ENCODE results near the gene RNF167.

RNF167 gene

DNA sequence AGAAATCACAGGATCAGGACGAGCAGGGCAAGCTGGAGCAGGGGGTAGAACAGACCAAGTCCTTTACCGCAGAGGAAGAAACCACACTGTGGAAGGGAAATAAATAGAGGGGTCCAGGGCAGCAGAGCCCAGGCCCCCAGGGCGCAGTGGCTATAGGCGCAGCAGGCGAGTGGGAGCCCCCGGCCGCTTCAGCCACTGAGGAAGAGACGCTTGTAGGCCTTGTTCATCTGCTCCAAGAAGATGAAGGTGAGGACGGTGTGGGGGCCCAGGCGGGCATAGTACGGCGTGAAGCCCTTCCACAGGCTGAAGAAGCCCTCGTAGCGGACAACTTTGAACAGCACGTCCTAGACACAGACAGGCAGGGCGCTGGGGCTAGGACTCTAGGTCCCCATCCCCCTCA is 2.5 kb upstream of the RNF167 start:
- H3K27me3 ChIP-seq (ENCODE audit: insufficient read depth, insufficient read length) = no peaks in the 10 kb centered on the region
- no peak overlapping the region for H3K9ac ChIP-seq (ENCODE audit: insufficient read length, low read depth)
- DNase-seq (ENCODE audit: low read depth, low spot score) = no peak
- H3K9me3 ChIP-seq (ENCODE audit: insufficient read depth, low read length) = no peaks in the 10 kb centered on the region
- peaks cover 55% of the 10 kb centered on the region for H3K36me3 ChIP-seq (ENCODE audit: insufficient read depth, insufficient read length, low read length)
- TF ChIP-seq SUZ12 (IDR thresholded peaks at IDR 0.05; ENCODE audit: extremely low read depth, insufficient read depth, insufficient read length) = no peak
- TF ChIP-seq YY1 (IDR thresholded peaks at IDR 0.05; ENCODE audit: insufficient read depth, insufficient read length) = no peak
- no peak for TF ChIP-seq ZNF274 (IDR thresholded peaks at IDR 0.05; ENCODE audit: low read depth, low read length)
- peaks cover 10% of the 10 kb centered on the region for H3K4me1 ChIP-seq (ENCODE audit: insufficient read depth, insufficient read length)
- no peak overlapping the region for H3K4me3 ChIP-seq (ENCODE audit: insufficient read length, low read depth)

GRCh38 chr17:4938069-4938491 is 2.0 kb upstream of the RNF167 start:
- H3K4me1 ChIP-seq (ENCODE audit: insufficient read depth, insufficient read length) = peaks cover 10% of the 10 kb centered on the region
- no peaks in the 10 kb centered on the region for H3K27me3 ChIP-seq (ENCODE audit: insufficient read depth, insufficient read length)
- no peaks in the 10 kb centered on the region for H3K9me3 ChIP-seq (ENCODE audit: insufficient read depth, low read length)
- H3K9ac ChIP-seq (ENCODE audit: insufficient read length, low read depth) = peak overlapping the region; percentile 99
- TF ChIP-seq SUZ12 (IDR thresholded peaks at IDR 0.05; ENCODE audit: extremely low read depth, insufficient read depth, insufficient read length) (no peak), YY1 (IDR thresholded peaks at IDR 0.05; ENCODE audit: insufficient read depth, insufficient read length) (no peak), ZNF274 (IDR thresholded peaks at IDR 0.05; ENCODE audit: low read depth, low read length) (no peak)
- no peak for DNase-seq (ENCODE audit: low read depth, low spot score)
- H3K4me3 ChIP-seq (ENCODE audit: insufficient read length, low read depth) = no peak overlapping the region
- peaks cover 57% of the 10 kb centered on the region for H3K36me3 ChIP-seq (ENCODE audit: insufficient read depth, insufficient read length, low read length)

DNA sequence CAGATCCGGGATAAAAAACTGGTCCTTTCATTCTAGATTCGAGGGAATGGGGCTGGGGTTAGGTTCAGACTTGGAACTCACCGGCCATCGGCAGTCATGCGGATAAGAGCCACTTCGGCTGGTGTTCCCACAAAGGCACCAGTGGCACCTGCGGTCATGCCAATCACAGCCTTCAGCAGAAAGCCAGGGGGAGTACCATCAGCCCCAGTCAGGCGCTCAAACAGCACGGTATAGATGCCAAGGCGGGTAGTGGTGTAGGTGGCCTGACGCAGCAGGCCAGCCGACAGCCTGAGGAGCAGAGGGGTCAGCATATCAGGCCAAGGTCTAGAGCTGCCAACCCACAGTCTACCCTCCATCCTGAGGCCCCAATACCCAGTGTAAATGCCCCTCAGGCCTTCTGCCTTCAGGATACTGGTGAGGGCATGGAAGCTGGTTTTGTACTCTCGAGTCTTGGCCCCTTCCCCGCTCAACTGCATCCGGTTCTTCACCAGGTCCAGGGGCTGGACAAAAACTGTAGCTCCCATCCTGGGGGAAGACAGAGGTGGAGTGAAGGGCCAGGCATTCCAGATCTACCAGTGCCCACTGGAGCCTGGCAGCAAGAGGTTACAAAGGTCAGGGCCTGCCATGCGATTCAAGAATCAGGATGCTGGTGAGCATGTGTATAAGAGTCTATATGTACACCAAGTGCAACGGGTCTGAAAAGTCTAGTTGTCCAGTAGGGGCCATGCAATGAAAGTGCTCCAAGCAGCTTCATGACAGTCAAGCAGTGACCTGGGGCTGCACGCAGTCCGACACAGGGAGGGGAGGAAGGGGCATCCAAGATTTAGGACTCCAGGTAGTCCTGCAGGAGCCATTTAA is 1.2 kb upstream of the RNF167 start:
- H3K27me3 ChIP-seq (ENCODE audit: insufficient read depth, insufficient read length) = no peaks in the 10 kb centered on the region
- DNase-seq (ENCODE audit: low read depth, low spot score) = no peak
- TF ChIP-seq SUZ12 (IDR thresholded peaks at IDR 0.05; ENCODE audit: extremely low read depth, insufficient read depth, insufficient read length) (no peak), YY1 (IDR thresholded peaks at IDR 0.05; ENCODE audit: insufficient read depth, insufficient read length) (no peak), ZNF274 (IDR thresholded peaks at IDR 0.05; ENCODE audit: low read depth, low read length) (no peak)
- peaks cover 10% of the 10 kb centered on the region for H3K4me1 ChIP-seq (ENCODE audit: insufficient read depth, insufficient read length)
- H3K36me3 ChIP-seq (ENCODE audit: insufficient read depth, insufficient read length, low read length) = peaks cover 65% of the 10 kb centered on the region
- H3K4me3 ChIP-seq (ENCODE audit: insufficient read length, low read depth) = peak overlapping the region; percentile 91
- no peaks in the 10 kb centered on the region for H3K9me3 ChIP-seq (ENCODE audit: insufficient read depth, low read length)
- peak overlapping the region; percentile 99 for H3K9ac ChIP-seq (ENCODE audit: insufficient read length, low read depth)

GRCh38 chr17:4939546-4939795 is 597 bp upstream of the RNF167 start:
- no peak for TF ChIP-seq SUZ12 (IDR thresholded peaks at IDR 0.05; ENCODE audit: extremely low read depth, insufficient read depth, insufficient read length)
- TF ChIP-seq YY1 (IDR thresholded peaks at IDR 0.05; ENCODE audit: insufficient read depth, insufficient read length) = no peak
- no peak for TF ChIP-seq ZNF274 (IDR thresholded peaks at IDR 0.05; ENCODE audit: low read depth, low read length)
- Histone ChIP-seq H3K9me3 (ENCODE audit: insufficient read depth, low read length) (no peaks in the 10 kb centered on the region), H3K36me3 (ENCODE audit: insufficient read depth, insufficient read length, low read length) (peaks cover 71% of the 10 kb centered on the region), H3K27me3 (ENCODE audit: insufficient read depth, insufficient read length) (no peaks in the 10 kb centered on the region), H3K4me1 (ENCODE audit: insufficient read depth, insufficient read length) (peaks cover 6% of the 10 kb centered on the region), H3K9ac (ENCODE audit: insufficient read length, low read depth) (peak overlapping the region; percentile 99), H3K4me3 (ENCODE audit: insufficient read length, low read depth) (peak overlapping the region; percentile 91)
- DNase-seq (ENCODE audit: low read depth, low spot score) = no peak

GRCh38 chr17:4940555-4941318 is 669 bp downstream of the RNF167 start:
- Histone ChIP-seq H3K9me3 (ENCODE audit: insufficient read depth, low read length) (no peaks in the 10 kb centered on the region), H3K27me3 (ENCODE audit: insufficient read depth, insufficient read length) (no peaks in the 10 kb centered on the region), H3K36me3 (ENCODE audit: insufficient read depth, insufficient read length, low read length) (peaks cover 79% of the 10 kb centered on the region), H3K4me3 (ENCODE audit: insufficient read length, low read depth) (peak overlapping the region; percentile 91), H3K4me1 (ENCODE audit: insufficient read depth, insufficient read length) (peaks cover 5% of the 10 kb centered on the region), H3K9ac (ENCODE audit: insufficient read length, low read depth) (peak overlapping the region; percentile 99)
- DNase-seq (ENCODE audit: low read depth, low spot score) = peak; percentile 73
- TF ChIP-seq SUZ12 (IDR thresholded peaks at IDR 0.05; ENCODE audit: extremely low read depth, insufficient read depth, insufficient read length) (no peak), ZNF274 (IDR thresholded peaks at IDR 0.05; ENCODE audit: low read depth, low read length) (no peak), YY1 (IDR thresholded peaks at IDR 0.05; ENCODE audit: insufficient read depth, insufficient read length) (no peak)

DNA sequence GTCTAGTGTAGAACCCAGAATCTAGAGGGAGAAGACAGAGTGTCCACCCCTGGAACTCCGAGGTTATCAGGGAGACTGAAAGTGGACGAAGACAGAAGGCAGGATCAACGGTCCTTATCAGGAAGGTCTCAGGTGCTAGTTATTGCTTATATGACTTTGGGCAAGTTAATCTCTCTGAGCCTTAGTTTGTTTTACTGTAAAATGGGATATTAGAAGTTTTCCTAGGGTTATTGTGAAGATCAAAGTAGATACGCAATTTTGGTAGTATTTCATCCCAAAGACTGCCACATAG is 1.2 kb downstream of the RNF167 start:
- H3K27me3 ChIP-seq (ENCODE audit: insufficient read depth, insufficient read length) = no peaks in the 10 kb centered on the region
- peak overlapping the region; percentile 91 for H3K4me3 ChIP-seq (ENCODE audit: insufficient read length, low read depth)
- no peak for TF ChIP-seq ZNF274 (IDR thresholded peaks at IDR 0.05; ENCODE audit: low read depth, low read length)
- TF ChIP-seq YY1 (IDR thresholded peaks at IDR 0.05; ENCODE audit: insufficient read depth, insufficient read length) = no peak
- no peak for TF ChIP-seq SUZ12 (IDR thresholded peaks at IDR 0.05; ENCODE audit: extremely low read depth, insufficient read depth, insufficient read length)
- DNase-seq (ENCODE audit: low read depth, low spot score) = no peak
- H3K9ac ChIP-seq (ENCODE audit: insufficient read length, low read depth) = peak overlapping the region; percentile 99
- H3K9me3 ChIP-seq (ENCODE audit: insufficient read depth, low read length) = no peaks in the 10 kb centered on the region
- H3K36me3 ChIP-seq (ENCODE audit: insufficient read depth, insufficient read length, low read length) = peaks cover 79% of the 10 kb centered on the region
- H3K4me1 ChIP-seq (ENCODE audit: insufficient read depth, insufficient read length) = peaks cover 5% of the 10 kb centered on the region

- Histone ChIP-seq H3K4me3 (ENCODE audit: insufficient read length, low read depth) (no peak overlapping the region), H3K9ac (ENCODE audit: insufficient read length, low read depth) (no peak overlapping the region), H3K36me3 (ENCODE audit: insufficient read depth, insufficient read length, low read length) (peaks cover 77% of the 10 kb centered on the region), H3K9me3 (ENCODE audit: insufficient read depth, low read length) (no peaks in the 10 kb centered on the region), H3K4me1 (ENCODE audit: insufficient read depth, insufficient read length) (peaks cover 5% of the 10 kb centered on the region), H3K27me3 (ENCODE audit: insufficient read depth, insufficient read length) (no peaks in the 10 kb centered on the region)
- no peak for DNase-seq (ENCODE audit: low read depth, low spot score)
- TF ChIP-seq ZNF274 (IDR thresholded peaks at IDR 0.05; ENCODE audit: low read depth, low read length) (no peak), YY1 (IDR thresholded peaks at IDR 0.05; ENCODE audit: insufficient read depth, insufficient read length) (no peak), SUZ12 (IDR thresholded peaks at IDR 0.05; ENCODE audit: extremely low read depth, insufficient read depth, insufficient read length) (no peak)
Measured at GRCh38 chr17:4942760-4943508, 2.9 kb downstream of the RNF167 start.
